HepG2 (cell line): ENCODE data around the gene IFNAR2. TPM values are rescaled to one million over a fixed set of nuclear protein-coding genes. Genes with fewer than 3 reads are reported as not detected.

Experiments
- ATAC-seq: fragments of 200-7000 bp; cut with Tn5 transposase; 3 replicates; pipeline ENCODE4 v1.9.1; 2020; ENCODE audit warnings: mild to moderate bottlenecking, moderate library complexity
- BruUV-seq: library from RNA; stranded (reverse); fragments of 400-500 nt; replicated peaks from 2 replicates; lab custom pipeline; 2021; lab: Mats Ljungman, UMichigan
- CTCF ChIA-PET: fragments of 300-600 bp; formaldehyde crosslinking; extraction: SDS; loops from one replicate; lab custom pipeline; 2021; ENCODE audit warnings: low total read pairs, inconsistent platforms, low intra/inter-chr PET ratio; lab: Yijun Ruan, JAX
- POLR2A ChIA-PET: fragments of 350-600 bp; sonication (Branson Sonifier 250); formaldehyde crosslinking; loops from one replicate; lab custom pipeline; 2020; ENCODE audit warnings: antibody characterized with exemption, inconsistent platforms; lab: Yijun Ruan, JAX
- DNase-seq: peaks from one replicate; pipeline ENCODE4 v3.0.0-alpha.2; 2015; ENCODE audit warnings: low spot score
- FAIRE-seq: peaks from 3 replicates; lab custom pipeline; 2011; peaks lifted over from hg19 to GRCh38; lab: Jason Lieb, UNC
- H2AFZ ChIP-seq: one replicate; pipeline ENCODE4 v1.6.1; 2011; ENCODE audit warnings: low read length, inconsistent platforms
- H3K27ac ChIP-seq: fragments of 300-600 bp; 3 replicates; pipeline ENCODE4 v1.8.0; 2011; ENCODE audit warnings: mixed run types, mild to moderate bottlenecking, mixed read lengths, low read length, inconsistent platforms; ENCODE audit not compliant: insufficient read depth; ENCODE audit errors: extremely low read length
- H3K27me3 ChIP-seq, 2 experiments: fragments of 200-600 bp in 1 of 2; 2 replicates in 1 of 2; 3 replicates in 1 of 2; pipeline versions ENCODE4 v1.6.0 to v1.8.0; 2011; ENCODE audit warnings: low read length in 2 of 2, mild to moderate bottlenecking in 2 of 2, moderate library complexity in 2 of 2, inconsistent platforms in 1 of 2; ENCODE audit not compliant: insufficient read depth in 2 of 2, control insufficient read depth in 1 of 2
- H3K36me3 ChIP-seq, 2 experiments: fragments of 200-600 bp in 1 of 2; replicated peaks in 1 of 2; 2 replicates in 1 of 2; 3 replicates in 1 of 2; pipeline versions ENCODE4 v1.5.1 to v1.8.0; 2011; ENCODE audit warnings: low read length in 2 of 2, inconsistent platforms in 1 of 2; ENCODE audit not compliant: insufficient read depth in 2 of 2, control insufficient read depth in 1 of 2
- H3K4me1 ChIP-seq: 2 replicates; pipeline ENCODE4 v1.5.1; 2012; ENCODE audit warnings: low read length, inconsistent platforms; ENCODE audit not compliant: insufficient read depth
- H3K4me2 ChIP-seq: 2 replicates; pipeline ENCODE4 v1.6.0; 2011; ENCODE audit warnings: low read depth, low read length, inconsistent platforms
- H3K4me3 ChIP-seq, 3 experiments: fragments of 200-600 bp in 1 of 3; sonication (generic), shearing (Covaris generic) in 1 of 3; replicated peaks in 1 of 3; 2 replicates each; pipeline ENCODE4 v1.5.1; 2011 to 2016; ENCODE audit warnings: low read length in 3 of 3, inconsistent platforms in 2 of 3, low read depth in 2 of 3, mild to moderate bottlenecking in 2 of 3, control low read depth in 1 of 3, mixed read lengths in 1 of 3; ENCODE audit not compliant: insufficient read depth in 1 of 3
- H3K79me2 ChIP-seq: one replicate; pipeline ENCODE4 v1.6.1; 2011; ENCODE audit warnings: low read length, inconsistent platforms; ENCODE audit not compliant: insufficient read depth
- H3K9ac ChIP-seq: 2 replicates; pipeline ENCODE4 v1.6.0; 2011; ENCODE audit warnings: mild to moderate bottlenecking, low read depth, low read length, inconsistent platforms; ENCODE audit not compliant: insufficient read depth
- H3K9me3 ChIP-seq: 2 replicates; pipeline ENCODE4 v1.5.1; 2012; ENCODE audit warnings: mild to moderate bottlenecking, low read length
- H4K20me1 ChIP-seq: 2 replicates; pipeline ENCODE4 v1.6.0; 2011; ENCODE audit warnings: inconsistent platforms, mild to moderate bottlenecking, low read length, moderate library complexity; ENCODE audit not compliant: insufficient read depth
- CBX2 ChIP-seq, 2 experiments: fragments of 200-600 bp in 1 of 2; sonication (generic); formaldehyde crosslinking in 1 of 2; IDR thresholded peaks; 2 replicates each; pipeline versions ENCODE4 v1.7.0 to v1.8.1; 2018 to 2022; ENCODE audit warnings: low read depth in 2 of 2, low read length in 1 of 2, mild to moderate bottlenecking in 1 of 2, missing genetic modification reagents in 1 of 2
- FOSL1 ChIP-seq: sonication (generic); formaldehyde crosslinking; IDR thresholded peaks from 2 replicates; pipeline ENCODE4 v1.9.0; 2021; ENCODE audit warnings: missing genetic modification reagents, borderline replicate concordance
- IRF2 ChIP-seq: IDR thresholded peaks from 2 replicates; pipeline ENCODE4 v1.6.1; 2018; ENCODE audit warnings: missing genetic modification reagents, missing compliant biosample characterization
- MAFF ChIP-seq: IDR thresholded peaks from 2 replicates; pipeline ENCODE4 v1.6.1; 2011; ENCODE audit warnings: low read depth, low read length, improper control_type of control experiment
- MEF2D ChIP-seq: sonication (generic); formaldehyde crosslinking; IDR thresholded peaks from 2 replicates; pipeline ENCODE4 v1.5.1; 2020; ENCODE audit warnings: mild to moderate bottlenecking, missing genetic modification reagents
- MEIS1 ChIP-seq: sonication (generic); formaldehyde crosslinking; IDR thresholded peaks from 2 replicates; pipeline ENCODE4 v1.9.0; 2021; ENCODE audit warnings: mild to moderate bottlenecking, missing genetic modification reagents, moderate library complexity, borderline replicate concordance
- MIXL1 ChIP-seq: IDR thresholded peaks from 2 replicates; pipeline ENCODE4 v1.6.1; 2016
- PCBP2 ChIP-seq: fragments of 200-400 bp; formaldehyde crosslinking; optimal IDR thresholded peaks from 2 replicates; pipeline ENCODE3; 2018; ENCODE audit warnings: low read length, low read depth; ENCODE audit not compliant: poor library complexity, severe bottlenecking
- SETDB1 ChIP-seq: sonication (generic); formaldehyde crosslinking; IDR thresholded peaks from 2 replicates; pipeline ENCODE4 v1.5.1; 2020; ENCODE audit warnings: missing genetic modification reagents, mild to moderate bottlenecking, borderline replicate concordance
- SRY ChIP-seq: sonication (generic); formaldehyde crosslinking; IDR thresholded peaks from 2 replicates; pipeline ENCODE4 v1.8.0; 2022; ENCODE audit warnings: mild to moderate bottlenecking, missing genetic modification reagents
- WGBS: methylation state at CpG from one replicate; pipeline ENCODE4 v1.1.6; 2017; ENCODE audit warnings: low lambda C conversion rate; 5-methylcytosine and 5-hydroxymethylcytosine counted together
- in situ Hi-C: cut with HindIII; loops from 2 replicates; pipeline ENCODE4 v1.10.0; 2017; ENCODE audit warnings: low pct_unique_long_range_greater_than_20kb; ENCODE audit not compliant: extremely low pct_ligation_motif_present
- intact Hi-C: fragments of 100-400 bp; cut with micrococcal nuclease; formaldehyde crosslinking; loops from one replicate; pipeline ENCODE4 v1.10.0; 2022; ENCODE audit not compliant: unreplicated experiment
- polyA plus RNA-seq, 8 experiments: library from polyadenylated mRNA; depleted of rRNA in 3 of 8; stranded (reverse) in 7 of 8; unstranded in 1 of 8; fragments of >200 nt; fragmentation: Illumina TruSeq in 4 of 8; extraction: Trizol in 4 of 8; gene quantifications; 2 replicates each; pipeline versions ENCODE4 v1.2.1 to v1.2.3, GENCODE V29; 2011 to 2016; ENCODE audit warnings: low read depth in 4 of 8, missing spikeins in 1 of 8, mixed read lengths in 1 of 8; ENCODE audit not compliant: insufficient read depth in 1 of 8
- total RNA-seq, 5 experiments: library from RNA; depleted of rRNA; stranded (reverse); fragments of >200 nt; fragmentation: Illumina TruSeq; extraction: Trizol; gene quantifications; 2 replicates each; pipeline ENCODE4 v1.2.3, GENCODE V29; 2016; ENCODE audit warnings: low read depth in 1 of 5
- TF ChIP-seq, protein P1 (sequence below): IDR thresholded peaks from 2 replicates; pipeline ENCODE4 v1.6.1; 2012; ENCODE audit warnings: low read depth, low read length, improper control_type of control experiment
- TF ChIP-seq, protein P2 (sequence below): sonication (generic); formaldehyde crosslinking; IDR thresholded peaks from 2 replicates; pipeline ENCODE4 v1.4.0; 2020; ENCODE audit warnings: missing genetic modification reagents
- TF ChIP-seq, protein P3 (sequence below): sonication (generic); formaldehyde crosslinking; IDR thresholded peaks from 2 replicates; pipeline ENCODE4 v1.4.0; 2020; ENCODE audit warnings: missing genetic modification reagents
- TF ChIP-seq, protein P4 (sequence below): IDR thresholded peaks from 2 replicates; pipeline ENCODE4 v1.6.1; 2016; ENCODE audit warnings: mild to moderate bottlenecking

IFNAR2 gene
- total and polyA plus RNA-seq, 2 of the 13 experiments (the other 11 are each of a cell fraction or from before 2014, with no cell fraction given) = 5.1 to 24.1 TPM

DNA sequence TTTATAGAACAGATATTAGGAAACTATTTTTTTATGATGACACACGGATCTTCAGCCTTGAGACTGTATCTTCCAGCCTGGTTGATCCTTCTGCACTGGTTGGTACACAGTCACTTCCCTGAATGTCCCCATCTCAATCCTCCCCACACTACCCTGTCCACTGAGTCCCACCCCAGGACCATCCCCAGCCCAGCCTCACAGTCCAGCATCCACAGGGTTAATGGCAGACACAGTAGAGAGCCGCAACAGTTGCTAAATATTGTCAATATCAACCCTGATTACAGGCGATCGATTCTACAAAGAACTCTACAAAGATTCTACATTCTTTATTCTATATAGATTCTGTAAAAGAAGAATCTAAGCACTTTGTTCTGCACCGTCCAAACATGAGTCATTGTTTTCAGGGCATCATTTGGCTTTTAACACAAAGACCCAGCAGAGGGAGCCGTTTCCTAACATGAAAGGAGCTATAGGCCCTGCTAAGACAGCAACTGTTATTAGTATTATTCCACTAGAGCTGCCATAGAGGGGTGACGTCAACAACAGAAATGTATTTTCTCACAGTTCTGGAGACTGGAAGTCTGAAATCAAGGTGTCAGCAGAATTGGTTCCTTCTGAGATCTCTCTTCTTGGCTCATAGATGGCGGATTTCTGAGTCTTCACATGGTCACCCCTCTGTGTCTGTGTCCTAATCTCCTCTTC is 30.1 kb upstream of the IFNAR2 start:
- Histone ChIP-seq H4K20me1 (no peaks in the 10 kb centered on the region), H3K4me3 (no peak overlapping the region), H3K9ac (no peak overlapping the region), H3K79me2 (no peaks in the 10 kb centered on the region), H3K4me1 (peaks cover 31% of the 10 kb centered on the region), H2AFZ (no peak overlapping the region), H3K9me3 (no peaks in the 10 kb centered on the region), H3K27ac (no peak overlapping the region), H3K27me3 (peaks cover 0 to 20% of the 10 kb centered on the region in 2 experiments; a peak in 2 of 5 replicates), H3K4me2 (no peak overlapping the region), H3K36me3 (no peaks in the 10 kb centered on the region)
- POLR2A ChIA-PET = interaction anchor here (1.1 kb wide), 1 partner anchor 125 kb away, joined by 5 read pairs; the partner anchor contains the start of gene IFNAR1
- CTCF ChIA-PET = interaction anchor here (0.7 to 2.2 kb wide), 6 partner anchors 31 to 245 kb away, joined by 3 to 22 read pairs (median 10); no protein-coding TSS in a partner anchor
- FAIRE-seq (peak; percentile 90), DNase-seq (peak; percentile 88), ATAC-seq (peak; percentile 76)
- BruUV-seq = no TSS peak
- WGBS = 18% methylated on average over 8 of the region's 8 CpGs
- in situ Hi-C loops = loop anchor here (5.0 to 10.0 kb wide), 4 partner anchors 163 to 365 kb away; no protein-coding TSS in a partner anchor
- intact Hi-C loops = loop anchor here (1.0 to 5.0 kb wide), 4 partner anchors 68 to 246 kb away; partner anchors contain the start of genes IFNAR1 and IL10RB
- peak; percentile 33; the same call in 1 of the 2 replicates for TF ChIP-seq MEF2D
- TF ChIP-seq CBX2 (IDR thresholded peaks at IDR 0.05; ENCODE audit: low read depth, low read length) = no peak
- no peak for TF ChIP-seq CBX2 (CRISPR knock-in tag; IDR thresholded peaks at IDR 0.05; ENCODE audit: low read depth)
- no peak for TF ChIP-seq SRY (CRISPR knock-in tag)
- TF ChIP-seq, protein P1, sequence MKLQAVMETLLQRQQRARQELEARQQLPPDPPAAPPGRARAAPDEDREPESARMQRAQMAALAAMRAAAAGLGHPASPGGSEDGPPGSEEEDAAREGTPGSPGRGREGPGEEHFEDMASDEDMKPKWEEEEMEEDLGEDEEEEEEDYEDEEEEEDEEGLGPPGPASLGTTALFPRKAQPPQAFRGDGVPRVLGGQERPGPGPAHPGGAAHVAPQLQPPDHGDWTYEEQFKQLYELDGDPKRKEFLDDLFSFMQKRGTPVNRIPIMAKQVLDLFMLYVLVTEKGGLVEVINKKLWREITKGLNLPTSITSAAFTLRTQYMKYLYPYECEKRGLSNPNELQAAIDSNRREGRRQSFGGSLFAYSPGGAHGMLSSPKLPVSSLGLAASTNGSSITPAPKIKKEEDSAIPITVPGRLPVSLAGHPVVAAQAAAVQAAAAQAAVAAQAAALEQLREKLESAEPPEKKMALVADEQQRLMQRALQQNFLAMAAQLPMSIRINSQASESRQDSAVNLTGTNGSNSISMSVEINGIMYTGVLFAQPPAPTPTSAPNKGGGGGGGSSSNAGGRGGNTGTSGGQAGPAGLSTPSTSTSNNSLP = 0 out of 2 replicates have a peak, but pooled peaks have one; percentile 26
- peak; percentile 88 for TF ChIP-seq MAFF
- TF ChIP-seq MEIS1 (CRISPR knock-in tag) = 0 out of 2 replicates have a peak, but pooled peaks have one; percentile 20
- TF ChIP-seq IRF2 = 0 out of 2 replicates have a peak, but pooled peaks have one; percentile 44
- 0 out of 2 replicates have a peak, but pooled peaks have one; percentile 23 for TF ChIP-seq MIXL1 (CRISPR knock-in tag)
- TF ChIP-seq, protein P2, sequence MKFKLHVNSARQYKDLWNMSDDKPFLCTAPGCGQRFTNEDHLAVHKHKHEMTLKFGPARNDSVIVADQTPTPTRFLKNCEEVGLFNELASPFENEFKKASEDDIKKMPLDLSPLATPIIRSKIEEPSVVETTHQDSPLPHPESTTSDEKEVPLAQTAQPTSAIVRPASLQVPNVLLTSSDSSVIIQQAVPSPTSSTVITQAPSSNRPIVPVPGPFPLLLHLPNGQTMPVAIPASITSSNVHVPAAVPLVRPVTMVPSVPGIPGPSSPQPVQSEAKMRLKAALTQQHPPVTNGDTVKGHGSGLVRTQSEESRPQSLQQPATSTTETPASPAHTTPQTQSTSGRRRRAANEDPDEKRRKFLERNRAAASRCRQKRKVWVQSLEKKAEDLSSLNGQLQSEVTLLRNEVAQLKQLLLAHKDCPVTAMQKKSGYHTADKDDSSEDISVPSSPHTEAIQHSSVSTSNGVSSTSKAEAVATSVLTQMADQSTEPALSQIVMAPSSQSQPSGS (CRISPR knock-in tag) = peak; percentile 73
- TF ChIP-seq FOSL1 (CRISPR knock-in tag) = 0 out of 2 replicates have a peak, but pooled peaks have one; percentile 12
- TF ChIP-seq PCBP2 = no peak
- TF ChIP-seq, protein P3, sequence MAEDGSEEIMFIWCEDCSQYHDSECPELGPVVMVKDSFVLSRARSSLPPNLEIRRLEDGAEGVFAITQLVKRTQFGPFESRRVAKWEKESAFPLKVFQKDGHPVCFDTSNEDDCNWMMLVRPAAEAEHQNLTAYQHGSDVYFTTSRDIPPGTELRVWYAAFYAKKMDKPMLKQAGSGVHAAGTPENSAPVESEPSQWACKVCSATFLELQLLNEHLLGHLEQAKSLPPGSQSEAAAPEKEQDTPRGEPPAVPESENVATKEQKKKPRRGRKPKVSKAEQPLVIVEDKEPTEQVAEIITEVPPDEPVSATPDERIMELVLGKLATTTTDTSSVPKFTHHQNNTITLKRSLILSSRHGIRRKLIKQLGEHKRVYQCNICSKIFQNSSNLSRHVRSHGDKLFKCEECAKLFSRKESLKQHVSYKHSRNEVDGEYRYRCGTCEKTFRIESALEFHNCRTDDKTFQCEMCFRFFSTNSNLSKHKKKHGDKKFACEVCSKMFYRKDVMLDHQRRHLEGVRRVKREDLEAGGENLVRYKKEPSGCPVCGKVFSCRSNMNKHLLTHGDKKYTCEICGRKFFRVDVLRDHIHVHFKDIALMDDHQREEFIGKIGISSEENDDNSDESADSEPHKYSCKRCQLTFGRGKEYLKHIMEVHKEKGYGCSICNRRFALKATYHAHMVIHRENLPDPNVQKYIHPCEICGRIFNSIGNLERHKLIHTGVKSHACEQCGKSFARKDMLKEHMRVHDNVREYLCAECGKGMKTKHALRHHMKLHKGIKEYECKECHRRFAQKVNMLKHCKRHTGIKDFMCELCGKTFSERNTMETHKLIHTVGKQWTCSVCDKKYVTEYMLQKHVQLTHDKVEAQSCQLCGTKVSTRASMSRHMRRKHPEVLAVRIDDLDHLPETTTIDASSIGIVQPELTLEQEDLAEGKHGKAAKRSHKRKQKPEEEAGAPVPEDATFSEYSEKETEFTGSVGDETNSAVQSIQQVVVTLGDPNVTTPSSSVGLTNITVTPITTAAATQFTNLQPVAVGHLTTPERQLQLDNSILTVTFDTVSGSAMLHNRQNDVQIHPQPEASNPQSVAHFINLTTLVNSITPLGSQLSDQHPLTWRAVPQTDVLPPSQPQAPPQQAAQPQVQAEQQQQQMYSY (CRISPR knock-in tag) = no peak
- TF ChIP-seq SETDB1 (CRISPR knock-in tag) = no peak
- TF ChIP-seq, protein P4, sequence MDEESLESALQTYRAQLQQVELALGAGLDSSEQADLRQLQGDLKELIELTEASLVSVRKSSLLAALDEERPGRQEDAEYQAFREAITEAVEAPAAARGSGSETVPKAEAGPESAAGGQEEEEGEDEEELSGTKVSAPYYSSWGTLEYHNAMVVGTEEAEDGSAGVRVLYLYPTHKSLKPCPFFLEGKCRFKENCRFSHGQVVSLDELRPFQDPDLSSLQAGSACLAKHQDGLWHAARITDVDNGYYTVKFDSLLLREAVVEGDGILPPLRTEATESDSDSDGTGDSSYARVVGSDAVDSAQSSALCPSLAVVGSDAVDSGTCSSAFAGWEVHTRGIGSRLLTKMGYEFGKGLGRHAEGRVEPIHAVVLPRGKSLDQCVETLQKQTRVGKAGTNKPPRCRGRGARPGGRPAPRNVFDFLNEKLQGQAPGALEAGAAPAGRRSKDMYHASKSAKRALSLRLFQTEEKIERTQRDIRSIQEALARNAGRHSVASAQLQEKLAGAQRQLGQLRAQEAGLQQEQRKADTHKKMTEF (CRISPR knock-in tag) = 0 out of 2 replicates have a peak, but pooled peaks have one; percentile 43
